Activated T-helper 1 cell treated with anti-CD3 and anti-CD28 coated beads, Interleukin-2, amount 50 U/mL, for 16 hours (primary cell): ENCODE results near the gene SLC38A1.
"Not testable (repeated sequence)": the region's sequence is repeated elsewhere in the genome, so short reads cannot be mapped to it uniquely, and the experiment has no call there.

Experiments used
- DNase-seq, 2 donors: peaks; one replicate each; pipeline ENCODE4 v3.0.0-alpha.2; 2020; ENCODE audit warnings: low read depth in 1 of 2, low spot score in 1 of 2

The SLC38A1 gene

GRCh38 chr12:46209170-46209569, 59.7 kb downstream of the SLC38A1 start:
- no peak for DNase-seq

DNA sequence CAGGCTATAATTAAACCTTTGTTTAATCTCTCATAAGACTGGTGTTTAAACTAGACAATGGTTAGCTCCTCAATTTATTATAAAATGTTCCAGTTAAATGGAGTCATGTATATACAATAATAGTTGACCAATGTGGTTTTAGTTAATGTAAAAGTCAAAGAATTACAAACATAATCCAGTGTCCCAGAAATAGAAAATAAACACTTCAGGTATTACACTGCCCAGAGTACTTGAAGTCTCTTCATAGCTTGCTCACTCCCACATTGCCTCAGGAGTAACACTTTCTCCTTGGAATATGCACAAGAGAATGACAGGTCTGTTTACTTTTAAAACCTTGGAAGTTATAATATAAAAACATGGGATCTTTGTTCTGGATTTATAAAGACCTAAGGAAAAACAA, 60.5 kb downstream of the SLC38A1 start:
- no peak for DNase-seq

- no peak for DNase-seq
These were observed 61.2 kb downstream of the SLC38A1 start for GRCh38 chr12:46207644-46208043.

DNA sequence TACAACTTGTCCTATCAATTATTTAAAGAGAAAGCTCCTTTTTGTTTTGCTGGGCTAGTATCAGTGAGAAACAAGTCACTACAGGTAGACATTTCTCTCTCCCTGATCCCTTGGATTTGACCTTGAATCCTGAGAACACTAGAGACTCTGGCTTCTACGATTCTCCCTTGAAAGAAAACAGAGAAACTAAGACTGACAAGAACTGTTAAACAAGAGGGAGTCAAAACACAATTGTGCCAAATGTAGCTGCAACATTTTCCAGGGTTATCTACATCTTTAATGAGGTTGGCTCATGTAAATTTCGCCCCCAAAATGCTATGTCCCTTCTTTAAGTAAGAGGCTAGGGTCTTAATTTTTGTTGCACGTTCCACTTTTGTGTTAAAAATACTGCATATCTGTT, 62.4 kb downstream of the SLC38A1 start:
- no peak for DNase-seq

GRCh38 chr12:46205294-46205693, 63.5 kb downstream of the SLC38A1 start:
- no peak for DNase-seq

GRCh38 chr12:46201284-46201789, 67.5 kb downstream of the SLC38A1 start:
- no peak for DNase-seq

DNA sequence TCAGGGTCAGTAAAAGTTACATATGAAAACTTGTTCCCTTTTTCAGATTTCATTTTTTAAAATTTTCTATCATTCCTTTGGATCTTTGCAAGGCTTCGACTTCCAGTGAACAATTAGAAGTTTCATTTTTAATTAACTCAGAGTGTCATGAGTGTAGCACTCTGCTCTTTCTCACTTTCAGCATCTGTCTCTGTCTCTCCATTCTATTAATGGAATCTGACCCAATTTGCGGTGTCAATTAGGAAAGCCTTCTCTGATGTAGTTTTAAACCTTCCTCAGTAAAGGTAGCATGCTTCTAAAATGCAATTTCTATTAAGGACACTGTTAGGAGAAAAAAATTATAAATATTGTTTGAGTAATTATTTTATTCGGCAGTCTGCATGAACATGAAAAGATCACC, 68.3 kb downstream of the SLC38A1 start:
- DNase-seq: no peak

- no peak for DNase-seq
These were observed 69.9 kb downstream of the SLC38A1 start for GRCh38 chr12:46198913-46199312.

- DNase-seq: no peak
These were observed 71.0 kb downstream of the SLC38A1 start for GRCh38 chr12:46197883-46198282.

- DNase-seq: not testable (repeated sequence)
These were observed 78.3 kb downstream of the SLC38A1 start for GRCh38 chr12:46190533-46190932.

DNA sequence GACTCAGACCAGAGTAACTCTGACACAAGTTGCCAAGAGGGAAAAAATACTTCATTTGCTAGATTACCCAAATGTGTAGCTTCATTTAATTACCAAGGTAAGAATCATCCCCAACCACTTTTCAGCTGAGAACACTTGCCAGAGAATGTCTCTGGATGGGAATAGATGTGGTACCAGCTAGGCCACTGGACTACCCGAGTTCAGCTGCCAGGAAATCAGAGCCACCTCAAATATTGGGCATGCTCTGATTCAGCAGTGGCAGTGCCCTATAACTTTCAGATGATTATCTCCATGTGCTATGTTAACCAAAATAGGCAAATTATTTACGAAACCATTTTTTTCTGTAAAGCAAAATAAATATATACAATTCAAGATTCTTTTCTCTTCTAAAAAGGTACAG, 80.7 kb downstream of the SLC38A1 start:
- no peak for DNase-seq

- DNase-seq: no peak
These were observed 81.8 kb downstream of the SLC38A1 start for GRCh38 chr12:46187023-46187422.

- no peak for DNase-seq
These were observed 82.8 kb downstream of the SLC38A1 start for GRCh38 chr12:46186088-46186487.

DNA sequence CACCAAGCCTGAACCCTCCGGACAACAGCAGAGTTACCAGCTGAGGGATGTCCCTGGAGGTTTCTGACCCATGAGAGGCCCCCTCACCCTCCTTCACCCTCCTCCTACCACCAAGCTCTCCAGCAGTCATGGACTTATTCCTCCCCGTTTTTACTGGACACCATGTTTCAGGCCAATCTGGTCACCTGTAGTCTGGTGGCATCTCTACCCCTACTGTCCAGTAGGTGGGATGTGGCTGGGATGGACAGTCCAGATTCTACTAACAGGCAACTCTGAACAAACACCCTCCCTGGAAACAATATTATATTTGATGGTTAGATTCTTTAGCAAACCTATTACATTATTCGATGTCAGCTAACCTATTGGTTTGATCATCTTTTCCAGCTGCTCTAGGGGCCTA, 83.2 kb downstream of the SLC38A1 start:
- no peak for DNase-seq

DNA sequence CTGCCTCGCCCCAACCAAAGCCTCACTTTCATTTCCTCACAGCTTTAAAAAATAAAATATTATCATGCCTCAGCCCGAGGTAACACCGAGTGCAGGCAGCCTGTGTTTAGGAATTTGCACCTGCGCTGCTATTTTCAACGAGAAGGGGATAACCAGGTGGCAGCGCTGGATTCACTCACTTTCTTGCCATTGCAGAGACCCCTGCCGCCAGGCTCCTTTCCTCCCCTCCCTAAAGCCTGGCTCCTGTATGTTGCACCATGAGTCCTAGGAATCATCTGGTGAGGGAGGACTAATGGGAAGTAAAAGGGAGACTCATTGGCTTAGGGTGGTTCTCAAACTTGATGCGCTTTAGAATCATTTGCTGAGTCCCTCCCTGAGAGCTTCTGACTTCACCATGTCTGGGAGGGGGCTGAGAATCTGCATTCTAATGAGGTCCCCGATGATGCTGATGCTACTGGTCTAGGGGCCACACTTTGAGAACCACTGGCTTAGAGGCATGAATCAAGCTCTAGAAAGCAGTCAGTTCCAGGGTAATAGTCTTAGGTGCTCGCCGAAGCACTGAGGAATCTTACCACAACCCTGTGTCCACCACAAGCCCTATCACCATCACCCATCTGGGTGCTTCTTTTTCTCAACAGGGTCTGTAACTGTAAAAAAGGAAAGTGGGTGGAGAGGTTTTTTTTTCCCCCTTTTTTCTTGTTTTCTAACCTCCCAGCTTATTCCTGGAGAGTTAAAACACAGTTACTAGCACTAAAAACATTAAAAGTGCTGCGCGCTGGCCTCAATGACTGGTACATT, 83.8 kb downstream of the SLC38A1 start:
- no peak for DNase-seq

GRCh38 chr12:46183112-46183511, 85.7 kb downstream of the SLC38A1 start:
- DNase-seq: no peak

GRCh38 chr12:46181465-46181864, 87.4 kb downstream of the SLC38A1 start:
- DNase-seq: no peak

- no peak for DNase-seq
These were observed 89.0 kb downstream of the SLC38A1 start for GRCh38 chr12:46179693-46180452.

DNA sequence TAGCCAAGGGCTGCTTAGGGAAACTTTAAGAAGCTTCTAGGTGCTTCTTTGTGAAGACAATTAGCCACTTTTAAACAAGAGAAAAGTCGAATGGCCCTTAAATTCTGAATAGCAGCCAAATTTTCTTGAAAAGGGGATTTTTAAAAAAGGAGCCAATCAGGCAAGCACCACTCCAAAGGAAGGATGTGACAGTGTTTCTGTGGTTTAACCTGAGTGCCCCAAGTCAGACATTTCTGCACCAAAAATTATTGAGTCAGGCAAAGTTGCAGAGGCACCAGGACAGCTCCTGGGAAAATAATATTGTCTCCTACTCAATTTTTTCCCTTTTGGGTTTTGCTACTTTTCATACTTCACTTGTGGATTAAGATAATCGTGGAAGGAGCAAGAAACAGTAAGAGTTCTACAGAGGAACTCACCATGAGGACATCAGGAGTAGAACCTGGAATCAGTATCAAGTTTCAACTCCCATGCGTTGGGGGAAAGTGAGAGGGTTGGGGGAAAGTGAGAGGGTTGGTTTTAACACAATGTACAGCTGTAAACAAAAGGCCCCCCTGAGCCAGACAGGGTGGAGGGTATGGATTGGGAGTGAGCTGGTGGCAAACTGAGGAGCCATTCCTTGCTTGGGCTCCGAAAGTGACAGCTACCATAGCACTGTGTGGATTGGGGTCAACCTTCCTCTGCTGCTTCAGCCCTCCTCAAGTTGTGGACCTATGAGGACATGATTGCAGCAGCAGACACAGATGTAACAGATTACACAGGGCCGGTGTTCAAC, 90.8 kb downstream of the SLC38A1 start:
- DNase-seq: no peak

DNA sequence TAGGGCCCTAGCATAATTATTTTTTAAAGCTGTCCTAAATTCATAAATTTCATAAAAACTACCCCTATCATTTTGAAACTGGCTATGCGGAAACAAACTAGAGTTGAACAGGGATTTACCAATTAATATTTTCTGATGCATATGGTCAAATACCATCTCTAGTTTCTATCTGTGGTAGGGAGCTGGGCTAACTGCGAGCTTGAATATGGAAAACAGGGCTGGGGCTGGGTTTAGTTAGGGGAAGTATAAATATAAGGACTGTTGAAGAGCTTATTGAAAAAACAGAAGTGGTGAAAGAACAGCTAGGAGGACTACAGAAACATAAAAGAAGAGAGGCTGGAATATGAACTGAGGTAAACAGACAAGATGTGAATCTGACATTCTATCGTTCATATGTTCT, 91.8 kb downstream of the SLC38A1 start:
- DNase-seq: no peak

DNA sequence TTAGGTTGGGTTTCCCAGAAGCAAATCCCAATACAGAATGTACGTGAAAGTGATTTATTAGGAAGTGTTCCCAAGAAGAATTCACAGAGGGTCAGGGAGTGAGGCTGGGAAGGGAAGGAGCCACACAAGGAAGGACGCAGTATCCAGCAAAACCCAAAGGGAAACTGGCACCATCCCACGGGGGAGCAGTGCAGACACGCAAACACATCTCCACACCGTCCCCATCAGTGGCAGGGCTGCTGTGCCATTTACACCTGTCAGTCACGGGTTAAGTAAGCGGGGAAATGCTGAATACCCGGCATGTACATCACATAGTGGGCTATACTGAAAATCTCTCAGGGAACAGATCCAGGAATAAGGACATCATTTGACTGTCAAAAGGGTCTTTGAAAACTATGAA, 93.9 kb downstream of the SLC38A1 start:
- no peak for DNase-seq
